Measurements from ENCODE around the gene NEDD4.
"Not testable (repeated sequence)": the region's sequence is repeated elsewhere in the genome, so short reads cannot be mapped to it uniquely, and the experiment has no call there.

Gene NEDD4

GRCh38 chr15:55823191-55823670 lies 170.2 kb downstream of the NEDD4 start:
- no peak overlapping the region for H3K14ac ChIP-seq (ENCODE audit: low read length)
- no peak overlapping the region for H3K18ac ChIP-seq (ENCODE audit: low read length)
- no peak overlapping the region for H3K4me3 ChIP-seq (ENCODE audit: low read depth, low read length)
- no peak for DNase-seq
- no peak overlapping the region for H4K12ac ChIP-seq (ENCODE audit: low read depth, low read length)
- H2BK120ac ChIP-seq (ENCODE audit: insufficient read depth, low read length, poor library complexity) = no peak overlapping the region
- H4K8ac ChIP-seq (ENCODE audit: low read depth, low read length) = no peak overlapping the region
- H3K9ac ChIP-seq (ENCODE audit: low read length) = no peak overlapping the region
- H2BK5ac ChIP-seq (ENCODE audit: low read depth, low read length, poor library complexity) = no peak overlapping the region
- H3K9me3 ChIP-seq (ENCODE audit: insufficient read depth, low read depth, low read length) = no peaks in the 10 kb centered on the region
- no peaks in the 10 kb centered on the region for H3K36me3 ChIP-seq (ENCODE audit: control insufficient read depth in 1 of 2, insufficient read depth in 2 of 2, low read length in 2 of 2)
- no peaks in the 10 kb centered on the region for H3K79me1 ChIP-seq (ENCODE audit: low read length)
- H2AFZ ChIP-seq (ENCODE audit: insufficient read depth, low read length, poor library complexity) = no peak overlapping the region
- H2BK12ac ChIP-seq (ENCODE audit: low read length) = no peak overlapping the region
- no peak overlapping the region for H3K4ac ChIP-seq (ENCODE audit: low read depth, low read length)
- no peak overlapping the region for H3K23ac ChIP-seq (ENCODE audit: low read length)
- WGBS (ENCODE audit: extremely low coverage, insufficient coverage, insufficient read length) = no CpG with 5 or more reads among the region's 3 CpGs
- no peak overlapping the region for H3K27ac ChIP-seq (ENCODE audit: low read depth, low read length)
- H2AK5ac ChIP-seq (ENCODE audit: low read length) = no peak overlapping the region
- H3K4me1 ChIP-seq (ENCODE audit: control insufficient read depth in 1 of 2, insufficient read depth in 2 of 2, low read length in 2 of 2) = no peaks in the 10 kb centered on the region
- H3K79me2 ChIP-seq (ENCODE audit: control insufficient read depth, insufficient read depth, low read length, poor library complexity) = no peaks in the 10 kb centered on the region
- H4K91ac ChIP-seq (ENCODE audit: low read depth, low read length) = no peak overlapping the region
- H3K27me3 ChIP-seq (ENCODE audit: insufficient read depth, low read length) = no peaks in the 10 kb centered on the region
- H3K4me2 ChIP-seq (ENCODE audit: low read length) = no peak overlapping the region

GRCh38 chr15:55821740-55822139 lies 171.7 kb downstream of the NEDD4 start:
- not testable (repeated sequence) for H2AK5ac ChIP-seq (ENCODE audit: low read length); H4K91ac ChIP-seq (ENCODE audit: low read depth, low read length)

GRCh38 chr15:55820043-55820442 lies 173.4 kb downstream of the NEDD4 start:
- WGBS (ENCODE audit: extremely low coverage, insufficient coverage, insufficient read length) = no CpG with 5 or more reads among the region's 5 CpGs
- H2BK12ac ChIP-seq (ENCODE audit: low read length) = no peak overlapping the region
- H3K4me3 ChIP-seq (ENCODE audit: low read depth, low read length) = no peak overlapping the region
- DNase-seq = no peak
- no peak overlapping the region for H3K9ac ChIP-seq (ENCODE audit: low read length)
- H3K14ac ChIP-seq (ENCODE audit: low read length) = no peak overlapping the region
- no peaks in the 10 kb centered on the region for H3K79me2 ChIP-seq (ENCODE audit: control insufficient read depth, insufficient read depth, low read length, poor library complexity)
- H3K27me3 ChIP-seq (ENCODE audit: insufficient read depth, low read length) = no peaks in the 10 kb centered on the region
- H3K23ac ChIP-seq (ENCODE audit: low read length) = no peak overlapping the region
- no peak overlapping the region for H2BK120ac ChIP-seq (ENCODE audit: insufficient read depth, low read length, poor library complexity)
- no peaks in the 10 kb centered on the region for H3K36me3 ChIP-seq (ENCODE audit: control insufficient read depth in 1 of 2, insufficient read depth in 2 of 2, low read length in 2 of 2)
- no peaks in the 10 kb centered on the region for H3K9me3 ChIP-seq (ENCODE audit: insufficient read depth, low read depth, low read length)
- no peak overlapping the region for H3K4ac ChIP-seq (ENCODE audit: low read depth, low read length)
- H4K12ac ChIP-seq (ENCODE audit: low read depth, low read length) = no peak overlapping the region
- no peak overlapping the region for H4K8ac ChIP-seq (ENCODE audit: low read depth, low read length)
- H2BK5ac ChIP-seq (ENCODE audit: low read depth, low read length, poor library complexity) = no peak overlapping the region
- no peak overlapping the region for H3K4me2 ChIP-seq (ENCODE audit: low read length)
- H3K4me1 ChIP-seq (ENCODE audit: control insufficient read depth in 1 of 2, insufficient read depth in 2 of 2, low read length in 2 of 2) = no peaks in the 10 kb centered on the region
- H2AK5ac ChIP-seq (ENCODE audit: low read length) = no peak overlapping the region
- no peak overlapping the region for H2AFZ ChIP-seq (ENCODE audit: insufficient read depth, low read length, poor library complexity)
- no peak overlapping the region for H4K91ac ChIP-seq (ENCODE audit: low read depth, low read length)
- no peak overlapping the region for H3K27ac ChIP-seq (ENCODE audit: low read depth, low read length)
- H3K79me1 ChIP-seq (ENCODE audit: low read length) = no peaks in the 10 kb centered on the region
- H3K18ac ChIP-seq (ENCODE audit: low read length) = no peak overlapping the region

More at GRCh38 chr15:55821740-55822139, 171.7 kb downstream of the NEDD4 start:
- not testable (repeated sequence) for H3K18ac ChIP-seq (ENCODE audit: low read length); H3K9me3 ChIP-seq (ENCODE audit: insufficient read depth, low read depth, low read length); H3K4me3 ChIP-seq (ENCODE audit: low read depth, low read length); H4K8ac ChIP-seq (ENCODE audit: low read depth, low read length); H3K9ac ChIP-seq (ENCODE audit: low read length); H3K4me2 ChIP-seq (ENCODE audit: low read length); H2BK5ac ChIP-seq (ENCODE audit: low read depth, low read length, poor library complexity); H3K4ac ChIP-seq (ENCODE audit: low read depth, low read length); H3K4me1 ChIP-seq (ENCODE audit: control insufficient read depth in 1 of 2, insufficient read depth in 2 of 2, low read length in 2 of 2); H3K36me3 ChIP-seq (ENCODE audit: control insufficient read depth in 1 of 2, insufficient read depth in 2 of 2, low read length in 2 of 2); H2BK12ac ChIP-seq (ENCODE audit: low read length); H4K12ac ChIP-seq (ENCODE audit: low read depth, low read length); H3K23ac ChIP-seq (ENCODE audit: low read length); DNase-seq; H2BK120ac ChIP-seq (ENCODE audit: insufficient read depth, low read length, poor library complexity); H3K79me2 ChIP-seq (ENCODE audit: control insufficient read depth, insufficient read depth, low read length, poor library complexity); H2AFZ ChIP-seq (ENCODE audit: insufficient read depth, low read length, poor library complexity); H3K14ac ChIP-seq (ENCODE audit: low read length); H3K27ac ChIP-seq (ENCODE audit: low read depth, low read length); H3K27me3 ChIP-seq (ENCODE audit: insufficient read depth, low read length); H3K79me1 ChIP-seq (ENCODE audit: low read length)
- WGBS (ENCODE audit: extremely low coverage, insufficient coverage, insufficient read length) = no CpG with 5 or more reads among the region's 2 CpGs

GRCh38 chr15:55819397-55820034 lies 173.9 kb downstream of the NEDD4 start:
- no CpG with 5 or more reads among the region's 10 CpGs for WGBS (ENCODE audit: extremely low coverage, insufficient coverage, insufficient read length)
- H2AFZ ChIP-seq (ENCODE audit: insufficient read depth, low read length, poor library complexity) = no peak overlapping the region
- H3K9me3 ChIP-seq (ENCODE audit: insufficient read depth, low read depth, low read length) = no peaks in the 10 kb centered on the region
- H3K4ac ChIP-seq (ENCODE audit: low read depth, low read length) = no peak overlapping the region
- H3K18ac ChIP-seq (ENCODE audit: low read length) = no peak overlapping the region
- H3K4me3 ChIP-seq (ENCODE audit: low read depth, low read length) = peak overlapping the region; percentile 29
- no peak overlapping the region for H3K27ac ChIP-seq (ENCODE audit: low read depth, low read length)
- H3K14ac ChIP-seq (ENCODE audit: low read length) = no peak overlapping the region
- no peak overlapping the region for H2AK5ac ChIP-seq (ENCODE audit: low read length)
- H4K8ac ChIP-seq (ENCODE audit: low read depth, low read length) = no peak overlapping the region
- H3K4me1 ChIP-seq (ENCODE audit: control insufficient read depth in 1 of 2, insufficient read depth in 2 of 2, low read length in 2 of 2) = no peaks in the 10 kb centered on the region
- H3K79me1 ChIP-seq (ENCODE audit: low read length) = no peaks in the 10 kb centered on the region
- no peak overlapping the region for H3K9ac ChIP-seq (ENCODE audit: low read length)
- no peak overlapping the region for H3K23ac ChIP-seq (ENCODE audit: low read length)
- H4K12ac ChIP-seq (ENCODE audit: low read depth, low read length) = no peak overlapping the region
- H3K27me3 ChIP-seq (ENCODE audit: insufficient read depth, low read length) = no peaks in the 10 kb centered on the region
- no peaks in the 10 kb centered on the region for H3K36me3 ChIP-seq (ENCODE audit: control insufficient read depth in 1 of 2, insufficient read depth in 2 of 2, low read length in 2 of 2)
- no peaks in the 10 kb centered on the region for H3K79me2 ChIP-seq (ENCODE audit: control insufficient read depth, insufficient read depth, low read length, poor library complexity)
- H3K4me2 ChIP-seq (ENCODE audit: low read length) = no peak overlapping the region
- no peak overlapping the region for H2BK5ac ChIP-seq (ENCODE audit: low read depth, low read length, poor library complexity)
- H2BK12ac ChIP-seq (ENCODE audit: low read length) = no peak overlapping the region
- H2BK120ac ChIP-seq (ENCODE audit: insufficient read depth, low read length, poor library complexity) = no peak overlapping the region
- no peak overlapping the region for H4K91ac ChIP-seq (ENCODE audit: low read depth, low read length)
- DNase-seq = no peak
